Mesothelial cell of epicardium (in vitro differentiated cells): ENCODE results near the gene DPYSL4. TPM values are rescaled to one million over a fixed set of nuclear protein-coding genes. Genes with fewer than 3 reads are reported as not detected.
A peak's percentile ranks its signal among the peaks of the same experiment; 100 is the strongest.

Experiments
- DNase-seq, 2 experiments: peaks; one replicate each; pipeline ENCODE4 v3.0.0; 2021; ENCODE audit warnings: low spot score in 2 of 2; ENCODE audit not compliant: unreplicated experiment in 2 of 2
- H3K27ac Mint-ChIP-seq: 2 replicates; pipeline ENCODE4 v1.8.0; 2021; ENCODE audit warnings: mixed read lengths
- H3K27me3 Mint-ChIP-seq: 2 replicates; pipeline ENCODE4 v1.8.0; 2021; ENCODE audit warnings: low read depth, mixed read lengths
- H3K36me3 Mint-ChIP-seq: 2 replicates; pipeline ENCODE4 v1.8.0; 2021; ENCODE audit warnings: mixed read lengths
- H3K4me1 Mint-ChIP-seq: 2 replicates; pipeline ENCODE4 v1.8.0; 2021; ENCODE audit warnings: mixed read lengths
- H3K4me3 Mint-ChIP-seq: 2 replicates; pipeline ENCODE4 v1.8.0; 2021; ENCODE audit warnings: mild to moderate bottlenecking, moderate library complexity, mixed read lengths
- H3K9me3 Mint-ChIP-seq: 2 replicates; pipeline ENCODE4 v1.8.0; 2021; ENCODE audit warnings: mixed read lengths
- total RNA-seq: library from RNA; stranded (reverse); gene quantifications from 3 replicates; pipeline ENCODE4 v1.2.1, GENCODE V29; 2021
- TF ChIP-seq, protein P1 (sequence below): fragments of 200-600 bp; sonication (generic); IDR thresholded peaks from one replicate; pipeline ENCODE4 v1.5.0; 2021; ENCODE audit warnings: antibody characterized with exemption; ENCODE audit not compliant: unreplicated experiment

Gene DPYSL4
- total RNA-seq, 1 donor from 2014 or later = 18.6 TPM

DNA sequence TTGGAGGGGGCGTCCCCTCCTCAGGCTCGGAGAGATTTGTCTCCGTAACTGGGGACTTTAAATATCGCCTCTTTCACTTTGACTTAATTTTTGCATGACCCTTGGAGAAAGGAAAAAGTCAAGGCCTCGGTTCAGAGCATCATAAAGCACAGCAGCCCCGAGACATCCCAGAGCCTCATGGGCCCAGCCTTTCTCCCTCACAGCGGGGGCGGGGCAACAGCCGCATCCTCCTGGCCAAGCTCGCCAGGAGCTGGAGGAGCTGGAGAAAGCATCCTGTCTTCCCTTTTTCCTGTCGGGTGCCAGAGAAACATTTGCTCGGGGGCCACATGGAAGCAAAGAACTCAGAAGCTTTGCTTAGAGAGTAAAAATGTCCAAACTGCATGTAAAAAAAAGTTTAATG lies 43.6 kb upstream of the DPYSL4 start:
- Mint-ChIP-seq H3K36me3 (no peaks in the 10 kb centered on the region), H3K27ac (no peak overlapping the region), H3K27me3 (peaks cover 10% of the 10 kb centered on the region), H3K4me1 (no peaks in the 10 kb centered on the region), H3K4me3 (no peak overlapping the region), H3K9me3 (no peaks in the 10 kb centered on the region)
- TF ChIP-seq, protein P1, sequence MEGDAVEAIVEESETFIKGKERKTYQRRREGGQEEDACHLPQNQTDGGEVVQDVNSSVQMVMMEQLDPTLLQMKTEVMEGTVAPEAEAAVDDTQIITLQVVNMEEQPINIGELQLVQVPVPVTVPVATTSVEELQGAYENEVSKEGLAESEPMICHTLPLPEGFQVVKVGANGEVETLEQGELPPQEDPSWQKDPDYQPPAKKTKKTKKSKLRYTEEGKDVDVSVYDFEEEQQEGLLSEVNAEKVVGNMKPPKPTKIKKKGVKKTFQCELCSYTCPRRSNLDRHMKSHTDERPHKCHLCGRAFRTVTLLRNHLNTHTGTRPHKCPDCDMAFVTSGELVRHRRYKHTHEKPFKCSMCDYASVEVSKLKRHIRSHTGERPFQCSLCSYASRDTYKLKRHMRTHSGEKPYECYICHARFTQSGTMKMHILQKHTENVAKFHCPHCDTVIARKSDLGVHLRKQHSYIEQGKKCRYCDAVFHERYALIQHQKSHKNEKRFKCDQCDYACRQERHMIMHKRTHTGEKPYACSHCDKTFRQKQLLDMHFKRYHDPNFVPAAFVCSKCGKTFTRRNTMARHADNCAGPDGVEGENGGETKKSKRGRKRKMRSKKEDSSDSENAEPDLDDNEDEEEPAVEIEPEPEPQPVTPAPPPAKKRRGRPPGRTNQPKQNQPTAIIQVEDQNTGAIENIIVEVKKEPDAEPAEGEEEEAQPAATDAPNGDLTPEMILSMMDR = no peak
- no peak for DNase-seq

DNA sequence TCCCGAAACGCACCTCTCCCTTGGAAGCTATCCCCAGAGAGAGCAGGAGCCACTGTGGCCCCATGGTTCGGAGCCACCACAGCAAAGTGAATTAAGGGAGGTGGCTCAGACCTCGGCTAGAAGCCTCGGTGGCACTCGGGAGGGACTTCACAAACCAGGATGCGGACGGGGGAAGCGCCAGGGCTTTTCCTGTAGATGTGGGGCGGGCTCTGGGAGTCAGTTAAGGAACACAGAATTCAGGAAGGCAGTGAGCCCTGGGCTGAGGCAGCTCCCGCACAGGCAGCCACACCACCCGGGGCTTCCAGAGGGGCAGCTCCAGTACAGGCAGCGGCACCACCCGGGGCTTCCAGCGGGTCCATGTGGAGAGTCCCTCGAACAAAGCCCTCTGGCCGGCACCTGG lies 42.7 kb upstream of the DPYSL4 start:
- H3K9me3 Mint-ChIP-seq = no peaks in the 10 kb centered on the region
- TF ChIP-seq, protein P1 = no peak
- H3K4me3 Mint-ChIP-seq = no peak overlapping the region

DNA sequence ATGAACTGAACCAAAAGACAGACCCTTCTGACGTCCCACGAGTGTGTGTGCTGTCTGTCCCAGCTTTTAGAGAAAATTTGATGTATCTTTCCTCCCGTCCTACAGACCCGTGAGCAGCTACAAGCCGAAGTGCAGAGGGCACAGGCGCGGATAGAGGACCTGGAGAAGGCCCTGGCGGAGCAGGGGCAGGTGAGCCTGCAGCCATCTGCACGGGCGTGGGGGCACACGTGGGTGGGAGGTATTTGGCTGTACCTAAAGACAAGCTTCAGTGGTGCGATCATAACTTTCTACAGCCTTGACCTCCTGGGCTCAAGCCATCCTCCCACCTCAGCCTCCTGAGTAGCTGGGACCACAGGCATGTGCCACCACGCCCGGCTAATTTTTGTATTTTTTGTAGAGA lies 41.7 kb upstream of the DPYSL4 start:
- TF ChIP-seq, protein P1 = no peak
- no peaks in the 10 kb centered on the region for H3K36me3 Mint-ChIP-seq

More for the DNA sequence above, 42.7 kb upstream of the DPYSL4 start:
- peak in 1 of 2 experiments; percentile 8 for DNase-seq
- H3K36me3 Mint-ChIP-seq = no peaks in the 10 kb centered on the region
- H3K27ac Mint-ChIP-seq = no peak overlapping the region
- no peaks in the 10 kb centered on the region for H3K4me1 Mint-ChIP-seq
- H3K27me3 Mint-ChIP-seq = peaks cover 10% of the 10 kb centered on the region

DNA sequence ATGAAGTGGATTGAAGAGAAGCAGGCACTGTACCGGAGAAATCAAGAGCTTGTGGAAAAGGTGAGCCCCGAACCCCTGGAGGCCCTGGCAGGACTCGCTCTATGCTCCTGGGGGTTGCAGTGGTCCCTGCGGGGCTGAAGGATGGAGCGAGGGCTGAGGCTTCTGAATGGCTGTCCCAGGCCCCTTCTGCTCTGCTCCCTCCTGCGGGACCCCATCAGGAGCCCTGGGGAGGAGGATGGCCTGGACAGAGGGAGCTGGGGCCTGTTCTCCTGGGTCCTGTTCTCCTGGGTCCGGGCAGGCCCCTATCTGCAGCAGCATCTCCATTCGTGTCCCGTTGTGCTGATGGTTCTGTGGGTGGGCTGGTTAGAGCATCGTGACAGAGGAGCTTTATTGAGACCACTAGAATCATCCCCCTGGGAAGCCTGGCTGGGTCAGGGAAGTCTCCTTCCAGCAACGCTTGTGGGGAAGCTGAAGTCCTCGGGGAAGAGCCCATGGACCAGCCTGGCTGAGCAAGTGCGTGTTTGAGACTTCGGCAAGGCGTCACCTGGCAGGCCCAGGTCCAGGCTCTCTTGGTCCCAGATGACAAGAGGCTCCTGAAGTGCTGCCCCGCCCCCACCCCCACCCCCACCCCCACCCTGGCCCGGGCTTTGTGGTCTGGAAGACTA lies 41.1 kb upstream of the DPYSL4 start:
- Mint-ChIP-seq H3K36me3 (no peaks in the 10 kb centered on the region), H3K9me3 (no peaks in the 10 kb centered on the region), H3K27ac (no peak overlapping the region), H3K4me3 (no peak overlapping the region), H3K4me1 (no peaks in the 10 kb centered on the region), H3K27me3 (peaks cover 10% of the 10 kb centered on the region)
- peak in 1 of 2 experiments; percentile 9 for DNase-seq
- TF ChIP-seq, protein P1 = no peak

More for the DNA sequence above, 41.7 kb upstream of the DPYSL4 start:
- Mint-ChIP-seq H3K27me3 (peaks cover 10% of the 10 kb centered on the region), H3K9me3 (no peaks in the 10 kb centered on the region), H3K4me1 (no peaks in the 10 kb centered on the region), H3K4me3 (no peak overlapping the region), H3K27ac (no peak overlapping the region)
- DNase-seq = peak in 1 of 2 experiments; percentile 12

DNA sequence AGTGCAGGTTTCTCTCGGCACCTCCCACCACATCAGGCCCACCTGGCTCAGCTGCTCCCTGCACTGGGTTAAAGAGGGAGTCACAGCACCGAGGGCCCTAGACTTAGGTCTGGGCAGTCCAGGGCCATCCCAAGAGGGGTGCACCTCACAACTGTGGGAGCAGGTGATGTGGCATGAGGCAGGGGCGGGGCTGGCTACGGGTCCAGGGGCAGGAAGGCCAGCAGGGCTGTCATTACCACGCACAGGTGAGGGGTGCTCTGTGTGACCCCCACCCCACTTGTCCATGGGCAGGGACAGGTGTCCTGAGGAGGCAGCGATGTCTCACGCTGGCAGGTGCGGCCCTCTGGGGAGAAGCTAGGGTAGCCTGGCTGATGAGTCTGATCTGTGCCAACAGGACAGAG lies 40.5 kb upstream of the DPYSL4 start:
- Mint-ChIP-seq H3K27ac (no peak overlapping the region), H3K9me3 (no peaks in the 10 kb centered on the region), H3K36me3 (no peaks in the 10 kb centered on the region), H3K4me3 (no peak overlapping the region), H3K27me3 (peaks cover 8% of the 10 kb centered on the region), H3K4me1 (no peaks in the 10 kb centered on the region)
- DNase-seq = peak in 1 of 2 experiments; percentile 8
- TF ChIP-seq, protein P1 = no peak
